HepG2 (cell line): ENCODE data around the gene JKAMP. TPM values are rescaled to one million over a fixed set of nuclear protein-coding genes. Genes with fewer than 3 reads are reported as not detected.
A peak's percentile ranks its signal among the peaks of the same experiment; 100 is the strongest.

ENCODE experiments used
- CC2D1A ChIP-seq: sonication (generic); formaldehyde crosslinking; IDR thresholded peaks from 2 replicates; pipeline ENCODE4 v1.8.1; 2023; ENCODE audit warnings: mild to moderate bottlenecking, missing genetic modification reagents
- CEBPG ChIP-seq: IDR thresholded peaks from 2 replicates; pipeline ENCODE4 v1.6.1; 2016
- CREM ChIP-seq, 2 experiments: sonication (generic) in 1 of 2; formaldehyde crosslinking in 1 of 2; IDR thresholded peaks; 2 replicates each; pipeline versions ENCODE4 v1.4.0 to v1.6.1; 2016 to 2020; ENCODE audit warnings: antibody characterized with exemption in 1 of 2, mild to moderate bottlenecking in 1 of 2, missing genetic modification reagents in 1 of 2
- FIP1L1 ChIP-seq: fragments of 200-400 bp; formaldehyde crosslinking; IDR thresholded peaks from 2 replicates; pipeline ENCODE4 v1.6.1; 2018; ENCODE audit warnings: low read depth, mild to moderate bottlenecking, low read length, moderate library complexity, borderline replicate concordance; ENCODE audit not compliant: insufficient read depth
- FOXO4 ChIP-seq: sonication (generic); formaldehyde crosslinking; conservative IDR thresholded peaks from 2 replicates; pipeline ENCODE4 v1.8.1; 2023; ENCODE audit warnings: missing genetic modification reagents
- HDAC1 ChIP-seq: sonication (generic); formaldehyde crosslinking; IDR thresholded peaks from 2 replicates; pipeline ENCODE4 v1.5.1; 2020; ENCODE audit warnings: mild to moderate bottlenecking, missing genetic modification reagents
- HDAC6 ChIP-seq: fragments of 200-600 bp; sonication (generic); IDR thresholded peaks from 2 replicates; pipeline ENCODE4 v1.7.0; 2017; ENCODE audit warnings: mild to moderate bottlenecking, antibody characterized with exemption, low read length, low read depth
- HNF4A ChIP-seq: sonication (generic); formaldehyde crosslinking; IDR thresholded peaks from 2 replicates; pipeline ENCODE4 v1.4.0; 2020; ENCODE audit warnings: missing genetic modification reagents
- HOMEZ ChIP-seq: IDR thresholded peaks from 2 replicates; pipeline ENCODE4 v1.6.1; 2016; ENCODE audit warnings: low read depth
- KDM5B ChIP-seq: sonication (generic); formaldehyde crosslinking; IDR thresholded peaks from 2 replicates; pipeline ENCODE4 v1.4.0; 2020; ENCODE audit warnings: missing genetic modification reagents, mild to moderate bottlenecking, borderline replicate concordance
- NFIB ChIP-seq: sonication (generic); formaldehyde crosslinking; IDR thresholded peaks from 2 replicates; pipeline ENCODE4 v1.9.0; 2021; ENCODE audit warnings: missing genetic modification reagents, mild to moderate bottlenecking, borderline replicate concordance
- RFX1 ChIP-seq: fragments of 450-650 bp; IDR thresholded peaks from 2 replicates; pipeline ENCODE4 v1.6.1; 2017
- RFX5 ChIP-seq: IDR thresholded peaks from 2 replicates; pipeline ENCODE4 v1.6.1; 2011; ENCODE audit warnings: low read depth, low read length, improper control_type of control experiment
- SUZ12 ChIP-seq: fragments of 150-350 bp; IDR thresholded peaks from 2 replicates; pipeline ENCODE4 v1.6.1; 2014; ENCODE audit warnings: low read depth, low read length
- TMF1 ChIP-seq: sonication (generic); formaldehyde crosslinking; IDR thresholded peaks from 2 replicates; pipeline ENCODE4 v1.8.1; 2022; ENCODE audit warnings: low read depth, missing genetic modification reagents
- YEATS2 ChIP-seq: sonication (generic); formaldehyde crosslinking; IDR thresholded peaks from 2 replicates; pipeline ENCODE4 v1.4.0; 2020; ENCODE audit warnings: missing genetic modification reagents, borderline replicate concordance
- ZNF20 ChIP-seq: sonication (generic); formaldehyde crosslinking; IDR thresholded peaks from 2 replicates; pipeline ENCODE4 v1.4.0; 2020; ENCODE audit warnings: mild to moderate bottlenecking, moderate library complexity, missing genetic modification reagents
- ZNF230 ChIP-seq: sonication (generic); formaldehyde crosslinking; IDR thresholded peaks from 2 replicates; pipeline ENCODE4 v1.4.0; 2020; ENCODE audit warnings: mild to moderate bottlenecking, missing genetic modification reagents
- ZNF282 ChIP-seq: fragments of 450-650 bp; IDR thresholded peaks from 2 replicates; pipeline ENCODE4 v1.6.1; 2018; ENCODE audit not compliant: partially characterized antibody
- ZNF557 ChIP-seq: sonication (generic); formaldehyde crosslinking; IDR thresholded peaks from 2 replicates; pipeline ENCODE4 v1.4.0; 2020; ENCODE audit warnings: missing genetic modification reagents
- ZNF563 ChIP-seq: sonication (generic); formaldehyde crosslinking; IDR thresholded peaks from 2 replicates; pipeline ENCODE4 v1.8.0; 2022; ENCODE audit warnings: mild to moderate bottlenecking, moderate library complexity, missing genetic modification reagents
- ZNF644 ChIP-seq: IDR thresholded peaks from 2 replicates; pipeline ENCODE4 v1.6.1; 2016; ENCODE audit warnings: low read depth
- ZNF709 ChIP-seq: sonication (generic); formaldehyde crosslinking; IDR thresholded peaks from 2 replicates; pipeline ENCODE4 v1.5.0; 2020; ENCODE audit warnings: mild to moderate bottlenecking, missing genetic modification reagents
- ZNF713 ChIP-seq: sonication (generic); formaldehyde crosslinking; IDR thresholded peaks from 2 replicates; pipeline ENCODE4 v1.4.0; 2020; ENCODE audit warnings: mild to moderate bottlenecking, missing genetic modification reagents
- ZNF768 ChIP-seq: sonication (generic); formaldehyde crosslinking; IDR thresholded peaks from 2 replicates; pipeline ENCODE4 v1.4.0; 2020; ENCODE audit warnings: missing genetic modification reagents
- ZXDC ChIP-seq: sonication (generic); formaldehyde crosslinking; IDR thresholded peaks from 2 replicates; pipeline ENCODE4 v1.5.0; 2020; ENCODE audit warnings: mild to moderate bottlenecking, missing genetic modification reagents
- polyA plus RNA-seq, 8 experiments: library from polyadenylated mRNA; depleted of rRNA in 3 of 8; stranded (reverse) in 7 of 8; unstranded in 1 of 8; fragments of >200 nt; fragmentation: Illumina TruSeq in 4 of 8; extraction: Trizol in 4 of 8; gene quantifications; 2 replicates each; pipeline versions ENCODE4 v1.2.1 to v1.2.3, GENCODE V29; 2011 to 2016; ENCODE audit warnings: low read depth in 4 of 8, missing spikeins in 1 of 8, mixed read lengths in 1 of 8; ENCODE audit not compliant: insufficient read depth in 1 of 8
- total RNA-seq, 5 experiments: library from RNA; depleted of rRNA; stranded (reverse); fragments of >200 nt; fragmentation: Illumina TruSeq; extraction: Trizol; gene quantifications; 2 replicates each; pipeline ENCODE4 v1.2.3, GENCODE V29; 2016; ENCODE audit warnings: low read depth in 1 of 5

Gene JKAMP
- total and polyA plus RNA-seq, 2 of the 13 experiments (the other 11 are each of a cell fraction or from before 2014, with no cell fraction given), result 56.4 to 135 TPM

- TF ChIP-seq SUZ12 (no peak), ZNF557 (CRISPR knock-in tag) (0 out of 2 replicates have a peak, but pooled peaks have one; percentile 77), NFIB (peak; percentile 92; the same call in 1 of the 2 replicates), KDM5B (CRISPR knock-in tag) (peak; percentile 99), HDAC1 (CRISPR knock-in tag) (peak; percentile 95), ZNF20 (CRISPR knock-in tag) (peak; percentile 92; the same call in 1 of the 2 replicates), HDAC6 (no peak), FOXO4 (CRISPR knock-in tag) (peak; percentile 80; the same call in 1 of the 2 replicates), YEATS2 (peak; percentile 81), ZNF644 (no peak), ZNF230 (CRISPR knock-in tag) (peak; percentile 95), ZNF709 (CRISPR knock-in tag) (peak; percentile 95), ZNF713 (CRISPR knock-in tag) (peak; percentile 59; the same call in 1 of the 2 replicates), CREM (IDR thresholded peaks at IDR 0.05) (peak; percentile 42; the same call in 1 of the 2 replicates), CREM (CRISPR knock-in tag; IDR thresholded peaks at IDR 0.05) (no peak), CC2D1A (no peak), ZNF282 (no peak), ZXDC (CRISPR knock-in tag) (no peak; the same call in none of the 2 replicates), FIP1L1 (no peak), ZNF563 (CRISPR knock-in tag) (peak; percentile 99; the same call in 1 of the 2 replicates), HOMEZ (peak; percentile 9; the same call in 1 of the 2 replicates), RFX5 (no peak), RFX1 (peak; percentile 91), CEBPG (no peak; the same call in 1 of the 2 replicates), TMF1 (CRISPR knock-in tag) (peak; percentile 99), ZNF768 (CRISPR knock-in tag) (peak; percentile 65; the same call in 1 of the 2 replicates), HNF4A (CRISPR knock-in tag) (peak; percentile 66)
These were observed at the start of gene JKAMP, which contains the start of gene L3HYPDH (continued) for GRCh38 chr14:59483819-59484638.
